Peyer's patch (tissue), 4 donors: ENCODE results near the gene DSCAML1.

Source experiments
- CTCF ChIP-seq, 6 experiments: fragments of 450-650 bp in 4 of 6; fragments of 200-600 bp in 2 of 6; sonication (generic) in 1 of 6; IDR thresholded peaks; one replicate each; pipeline ENCODE4 v1.5.1; 2017 to 2019; ENCODE audit warnings: antibody characterized with exemption in 6 of 6, mild to moderate bottlenecking in 3 of 6, moderate library complexity in 1 of 6
- POLR2A ChIP-seq, 2 donors: fragments of 450-650 bp; IDR thresholded peaks; one replicate each; pipeline ENCODE4 v1.5.1; 2017; ENCODE audit warnings: antibody characterized with exemption in 2 of 2, mild to moderate bottlenecking in 2 of 2, moderate library complexity in 2 of 2

GRCh38 chr11:117572671-117573070 is 224.3 kb downstream of the DSCAML1 start:
- TF ChIP-seq CTCF (IDR thresholded peaks at IDR 0.05) (no peak), POLR2A (IDR thresholded peaks at IDR 0.05) (no peak)
